ENCODE results near the gene PTCHD1. TPM values are rescaled to one million over a fixed set of nuclear protein-coding genes. Genes with fewer than 3 reads are reported as not detected.

PTCHD1 gene
- total and polyA plus RNA-seq, 4 donors = under 0.01 to 0.02 (median under 0.01) TPM; not detected in 1

DNA sequence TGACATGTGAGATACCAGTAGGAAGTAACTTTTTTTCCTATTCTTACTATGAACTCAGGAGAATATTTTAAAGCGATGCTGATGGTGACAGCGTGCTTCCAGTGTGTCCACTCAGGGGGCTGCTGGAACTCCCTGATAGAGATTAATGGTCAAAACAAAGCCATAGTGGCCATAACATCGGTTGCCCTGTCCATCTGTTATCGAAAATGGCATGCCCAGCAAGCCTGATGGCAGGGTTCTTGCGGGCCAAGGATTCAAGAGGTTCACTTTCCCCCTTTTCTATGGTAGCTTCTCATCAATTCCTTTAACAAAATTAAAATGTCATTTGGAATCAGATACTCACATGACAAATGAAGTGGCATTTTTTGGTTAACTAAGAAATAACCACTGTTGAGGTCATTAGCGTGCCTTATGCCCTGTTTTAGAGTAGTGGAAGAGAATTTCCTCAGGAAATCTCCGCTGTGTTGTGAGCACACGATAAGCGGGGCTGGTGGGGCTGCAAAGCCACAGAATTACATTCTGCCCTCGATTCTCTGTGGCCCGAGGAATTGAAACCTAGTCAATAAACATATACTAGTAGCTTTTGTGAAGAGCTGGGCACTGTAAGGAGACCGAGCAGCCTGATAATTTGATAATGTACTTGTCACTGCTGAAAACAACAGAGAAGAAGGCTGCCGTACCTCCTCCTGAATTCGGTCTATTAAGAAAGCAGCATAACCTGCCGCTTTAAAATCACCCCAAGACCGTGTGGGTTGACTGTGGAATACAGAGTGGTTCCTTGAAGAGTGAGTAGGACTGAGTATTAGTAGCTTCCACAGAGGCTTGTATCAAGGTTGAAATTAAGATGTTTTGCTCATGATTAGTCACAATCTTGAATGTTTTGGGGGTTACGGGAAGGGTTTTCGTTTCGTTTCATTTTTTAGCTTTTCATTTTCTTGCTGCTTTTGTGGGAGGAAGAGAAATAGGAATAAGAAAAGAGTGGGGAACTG, 46.7 kb downstream of the PTCHD1 start:
- H3K9ac ChIP-seq (ENCODE audit: low read depth in 1 of 2, low read length in 2 of 2) = no peak overlapping the region
- H3K36me3 ChIP-seq (ENCODE audit: control insufficient read depth in 4 of 4, insufficient read depth in 3 of 4, low read depth in 1 of 4, low read length in 3 of 4) = no peaks in the 10 kb centered on the region
- H3K4me1 ChIP-seq (ENCODE audit: control insufficient read depth in 4 of 4, insufficient read depth in 4 of 4, low read length in 3 of 4) = no peaks in the 10 kb centered on the region
- DNase-seq (ENCODE audit: low spot score) = no peak
- no peak overlapping the region for H3K27ac ChIP-seq (ENCODE audit: low read depth in 1 of 2, low read length in 2 of 2)
- WGBS = 76% methylated on average over 19 of the region's 19 CpGs
- no peaks in the 10 kb centered on the region for H3K9me3 ChIP-seq (ENCODE audit: control insufficient read depth in 4 of 4, low read length in 3 of 4)
- H3K27me3 ChIP-seq (ENCODE audit: control insufficient read depth in 4 of 4, insufficient read depth in 4 of 4, low read length in 3 of 4) = peaks cover 0 to 3% (median 0%) of the 10 kb centered on the region in 4 donors
- no peak overlapping the region for H3K4me3 ChIP-seq (ENCODE audit: low read depth in 1 of 3, low read length in 3 of 3)
- TF ChIP-seq JUND (IDR thresholded peaks at IDR 0.05) = no peak
- no peak for TF ChIP-seq YY1 (IDR thresholded peaks at IDR 0.05)
- TF ChIP-seq, protein P1, sequence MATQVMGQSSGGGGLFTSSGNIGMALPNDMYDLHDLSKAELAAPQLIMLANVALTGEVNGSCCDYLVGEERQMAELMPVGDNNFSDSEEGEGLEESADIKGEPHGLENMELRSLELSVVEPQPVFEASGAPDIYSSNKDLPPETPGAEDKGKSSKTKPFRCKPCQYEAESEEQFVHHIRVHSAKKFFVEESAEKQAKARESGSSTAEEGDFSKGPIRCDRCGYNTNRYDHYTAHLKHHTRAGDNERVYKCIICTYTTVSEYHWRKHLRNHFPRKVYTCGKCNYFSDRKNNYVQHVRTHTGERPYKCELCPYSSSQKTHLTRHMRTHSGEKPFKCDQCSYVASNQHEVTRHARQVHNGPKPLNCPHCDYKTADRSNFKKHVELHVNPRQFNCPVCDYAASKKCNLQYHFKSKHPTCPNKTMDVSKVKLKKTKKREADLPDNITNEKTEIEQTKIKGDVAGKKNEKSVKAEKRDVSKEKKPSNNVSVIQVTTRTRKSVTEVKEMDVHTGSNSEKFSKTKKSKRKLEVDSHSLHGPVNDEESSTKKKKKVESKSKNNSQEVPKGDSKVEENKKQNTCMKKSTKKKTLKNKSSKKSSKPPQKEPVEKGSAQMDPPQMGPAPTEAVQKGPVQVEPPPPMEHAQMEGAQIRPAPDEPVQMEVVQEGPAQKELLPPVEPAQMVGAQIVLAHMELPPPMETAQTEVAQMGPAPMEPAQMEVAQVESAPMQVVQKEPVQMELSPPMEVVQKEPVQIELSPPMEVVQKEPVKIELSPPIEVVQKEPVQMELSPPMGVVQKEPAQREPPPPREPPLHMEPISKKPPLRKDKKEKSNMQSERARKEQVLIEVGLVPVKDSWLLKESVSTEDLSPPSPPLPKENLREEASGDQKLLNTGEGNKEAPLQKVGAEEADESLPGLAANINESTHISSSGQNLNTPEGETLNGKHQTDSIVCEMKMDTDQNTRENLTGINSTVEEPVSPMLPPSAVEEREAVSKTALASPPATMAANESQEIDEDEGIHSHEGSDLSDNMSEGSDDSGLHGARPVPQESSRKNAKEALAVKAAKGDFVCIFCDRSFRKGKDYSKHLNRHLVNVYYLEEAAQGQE (IDR thresholded peaks at IDR 0.05) = no peak
- no peak for TF ChIP-seq TAF1 (conservative IDR thresholded peaks at IDR 0.05)
- TF ChIP-seq RXRA (IDR thresholded peaks at IDR 0.05) = no peak
- TF ChIP-seq HNF4A (conservative IDR thresholded peaks at IDR 0.05) = no peak
- no peak for TF ChIP-seq MAX (IDR thresholded peaks at IDR 0.05)
- TF ChIP-seq NR2F2 (IDR thresholded peaks at IDR 0.05) = no peak
- TF ChIP-seq, protein P2, sequence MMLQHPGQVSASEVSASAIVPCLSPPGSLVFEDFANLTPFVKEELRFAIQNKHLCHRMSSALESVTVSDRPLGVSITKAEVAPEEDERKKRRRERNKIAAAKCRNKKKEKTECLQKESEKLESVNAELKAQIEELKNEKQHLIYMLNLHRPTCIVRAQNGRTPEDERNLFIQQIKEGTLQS (IDR thresholded peaks at IDR 0.05) = no peak
- TF ChIP-seq, protein P3, sequence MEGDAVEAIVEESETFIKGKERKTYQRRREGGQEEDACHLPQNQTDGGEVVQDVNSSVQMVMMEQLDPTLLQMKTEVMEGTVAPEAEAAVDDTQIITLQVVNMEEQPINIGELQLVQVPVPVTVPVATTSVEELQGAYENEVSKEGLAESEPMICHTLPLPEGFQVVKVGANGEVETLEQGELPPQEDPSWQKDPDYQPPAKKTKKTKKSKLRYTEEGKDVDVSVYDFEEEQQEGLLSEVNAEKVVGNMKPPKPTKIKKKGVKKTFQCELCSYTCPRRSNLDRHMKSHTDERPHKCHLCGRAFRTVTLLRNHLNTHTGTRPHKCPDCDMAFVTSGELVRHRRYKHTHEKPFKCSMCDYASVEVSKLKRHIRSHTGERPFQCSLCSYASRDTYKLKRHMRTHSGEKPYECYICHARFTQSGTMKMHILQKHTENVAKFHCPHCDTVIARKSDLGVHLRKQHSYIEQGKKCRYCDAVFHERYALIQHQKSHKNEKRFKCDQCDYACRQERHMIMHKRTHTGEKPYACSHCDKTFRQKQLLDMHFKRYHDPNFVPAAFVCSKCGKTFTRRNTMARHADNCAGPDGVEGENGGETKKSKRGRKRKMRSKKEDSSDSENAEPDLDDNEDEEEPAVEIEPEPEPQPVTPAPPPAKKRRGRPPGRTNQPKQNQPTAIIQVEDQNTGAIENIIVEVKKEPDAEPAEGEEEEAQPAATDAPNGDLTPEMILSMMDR (IDR thresholded peaks at IDR 0.05; ENCODE audit: low read depth, low read length, missing input control) = no peak

DNA sequence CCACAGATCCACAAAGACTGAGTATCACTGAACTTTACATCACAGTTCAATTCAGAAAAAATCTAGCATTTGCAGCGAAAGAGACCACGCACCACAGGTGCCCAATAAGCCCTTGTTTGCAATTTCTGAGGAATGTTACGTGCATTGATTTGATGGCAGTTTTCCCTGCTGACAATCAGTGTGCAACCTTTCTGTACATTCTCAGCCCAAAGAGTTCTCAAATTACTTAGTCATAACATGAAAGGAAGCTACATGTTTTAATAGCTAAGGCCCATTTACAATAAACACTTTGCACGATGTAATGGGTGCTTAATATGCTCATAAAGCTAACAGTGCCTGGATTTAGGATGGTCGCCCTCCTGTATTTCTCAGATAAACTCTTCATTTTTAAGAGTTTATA, 47.9 kb downstream of the PTCHD1 start:
- 89% methylated on average over 5 of the region's 5 CpGs for WGBS
- H3K36me3 ChIP-seq (ENCODE audit: control insufficient read depth in 4 of 4, insufficient read depth in 3 of 4, low read depth in 1 of 4, low read length in 3 of 4) = no peaks in the 10 kb centered on the region
- DNase-seq (ENCODE audit: low spot score) = no peak
- no peaks in the 10 kb centered on the region for H3K9me3 ChIP-seq (ENCODE audit: control insufficient read depth in 4 of 4, low read length in 3 of 4)
- H3K4me1 ChIP-seq (ENCODE audit: control insufficient read depth in 4 of 4, insufficient read depth in 4 of 4, low read length in 3 of 4) = no peaks in the 10 kb centered on the region
- H3K9ac ChIP-seq (ENCODE audit: low read depth in 1 of 2, low read length in 2 of 2) = no peak overlapping the region
- H3K4me3 ChIP-seq (ENCODE audit: low read depth in 1 of 3, low read length in 3 of 3) = no peak overlapping the region
- peaks cover 0 to 3% (median 0%) of the 10 kb centered on the region in 4 donors for H3K27me3 ChIP-seq (ENCODE audit: control insufficient read depth in 4 of 4, insufficient read depth in 4 of 4, low read length in 3 of 4)
- no peak overlapping the region for H3K27ac ChIP-seq (ENCODE audit: low read depth in 1 of 2, low read length in 2 of 2)
- TF ChIP-seq HNF4G (IDR thresholded peaks at IDR 0.05) (no peak), FOXA1 (IDR thresholded peaks at IDR 0.05) (no peak), SP1 (IDR thresholded peaks at IDR 0.05) (no peak), RAD21 (IDR thresholded peaks at IDR 0.05) (no peak), HNF4A (conservative IDR thresholded peaks at IDR 0.05) (no peak), GABPA (IDR thresholded peaks at IDR 0.05 in 1 of 2, conservative IDR thresholded peaks at IDR 0.05 in 1 of 2) (no peak), MAX (IDR thresholded peaks at IDR 0.05) (no peak)
- TF ChIP-seq, protein P4, sequence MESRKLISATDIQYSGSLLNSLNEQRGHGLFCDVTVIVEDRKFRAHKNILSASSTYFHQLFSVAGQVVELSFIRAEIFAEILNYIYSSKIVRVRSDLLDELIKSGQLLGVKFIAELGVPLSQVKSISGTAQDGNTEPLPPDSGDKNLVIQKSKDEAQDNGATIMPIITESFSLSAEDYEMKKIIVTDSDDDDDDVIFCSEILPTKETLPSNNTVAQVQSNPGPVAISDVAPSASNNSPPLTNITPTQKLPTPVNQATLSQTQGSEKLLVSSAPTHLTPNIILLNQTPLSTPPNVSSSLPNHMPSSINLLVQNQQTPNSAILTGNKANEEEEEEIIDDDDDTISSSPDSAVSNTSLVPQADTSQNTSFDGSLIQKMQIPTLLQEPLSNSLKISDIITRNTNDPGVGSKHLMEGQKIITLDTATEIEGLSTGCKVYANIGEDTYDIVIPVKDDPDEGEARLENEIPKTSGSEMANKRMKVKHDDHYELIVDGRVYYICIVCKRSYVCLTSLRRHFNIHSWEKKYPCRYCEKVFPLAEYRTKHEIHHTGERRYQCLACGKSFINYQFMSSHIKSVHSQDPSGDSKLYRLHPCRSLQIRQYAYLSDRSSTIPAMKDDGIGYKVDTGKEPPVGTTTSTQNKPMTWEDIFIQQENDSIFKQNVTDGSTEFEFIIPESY (IDR thresholded peaks at IDR 0.05) = no peak
- TF ChIP-seq, protein P3 (IDR thresholded peaks at IDR 0.05; ENCODE audit: low read depth, low read length, missing input control) = no peak
